Measurements from ENCODE around the gene SS18L1. TPM values are rescaled to one million over a fixed set of nuclear protein-coding genes. Genes with fewer than 3 reads are reported as not detected.
A peak's percentile ranks its signal among the peaks of the same experiment; 100 is the strongest.
"Not testable (repeated sequence)": the region's sequence is repeated elsewhere in the genome, so short reads cannot be mapped to it uniquely, and the experiment has no call there.

SS18L1 gene, protein sequence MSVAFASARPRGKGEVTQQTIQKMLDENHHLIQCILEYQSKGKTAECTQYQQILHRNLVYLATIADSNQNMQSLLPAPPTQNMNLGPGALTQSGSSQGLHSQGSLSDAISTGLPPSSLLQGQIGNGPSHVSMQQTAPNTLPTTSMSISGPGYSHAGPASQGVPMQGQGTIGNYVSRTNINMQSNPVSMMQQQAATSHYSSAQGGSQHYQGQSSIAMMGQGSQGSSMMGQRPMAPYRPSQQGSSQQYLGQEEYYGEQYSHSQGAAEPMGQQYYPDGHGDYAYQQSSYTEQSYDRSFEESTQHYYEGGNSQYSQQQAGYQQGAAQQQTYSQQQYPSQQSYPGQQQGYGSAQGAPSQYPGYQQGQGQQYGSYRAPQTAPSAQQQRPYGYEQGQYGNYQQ
- 1 to 10 TPM; 7.6 to 7.7 TPM for total RNA-seq
- long read RNA-seq, full-length matches to known transcripts, result 1 of 3 reads
- long read RNA-seq, partial matches to known transcripts, result 1 of 3 reads
- long read RNA-seq, other reads (novel, unspliced or antisense), result 1 of 3 reads

DNA sequence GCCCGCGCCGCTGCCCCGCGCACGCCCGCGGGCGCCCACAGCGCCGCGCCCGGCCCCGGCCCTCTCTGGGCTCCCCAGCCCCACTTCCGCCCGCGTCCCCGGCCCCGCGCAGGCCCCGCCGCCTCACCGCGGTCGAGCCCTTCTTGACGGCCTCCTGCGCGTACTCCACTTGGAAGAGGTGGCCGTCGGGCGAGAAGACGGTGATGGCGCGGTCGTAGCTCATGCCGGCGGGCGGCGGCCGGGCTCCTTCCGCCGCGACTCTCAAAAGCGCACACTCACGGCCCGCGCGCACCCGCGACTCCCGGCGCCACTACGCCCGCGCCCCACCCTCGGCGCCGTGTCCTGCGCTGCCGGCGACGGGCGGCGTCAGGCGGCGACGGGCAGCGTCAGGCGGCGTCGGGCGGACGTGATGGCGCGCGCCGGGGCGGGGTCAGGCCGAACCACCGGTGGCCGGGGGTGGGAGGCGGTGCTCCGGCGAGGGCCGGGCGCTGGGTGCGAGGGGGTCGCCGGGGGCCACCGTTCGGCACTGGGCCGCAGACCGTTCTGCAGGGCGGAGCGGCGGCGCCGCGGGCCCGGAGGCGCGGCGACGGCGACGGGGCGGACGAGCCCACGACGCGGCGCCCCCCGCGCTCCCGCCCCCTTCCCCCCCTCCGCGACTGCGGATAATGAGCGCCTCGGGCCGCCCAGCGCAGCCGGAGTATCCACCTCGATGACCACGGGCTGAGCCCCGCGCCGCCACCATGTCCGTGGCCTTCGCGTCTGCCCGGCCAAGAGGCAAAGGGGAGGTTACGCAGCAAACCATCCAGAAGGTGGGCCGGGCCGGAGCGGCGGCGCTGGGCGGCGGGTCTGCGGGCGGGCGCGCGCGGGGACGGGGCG is at the start of gene SS18L1, which contains the start of gene PSMA7:
SS18L1 (plus strand) TSS at position 689 of the 876 bp plus-strand sequence; CDS start at position 741, 52 bp downstream.
PSMA7 (minus strand) TSS at position 314 of the 876 bp plus-strand sequence; CDS start at position 223, 91 bp downstream.
- DNase-seq (peak; percentile 89), ATAC-seq (peak; percentile 90 to 94)
- intact Hi-C loops (cut with DNase I), result no loop called here

DNA sequence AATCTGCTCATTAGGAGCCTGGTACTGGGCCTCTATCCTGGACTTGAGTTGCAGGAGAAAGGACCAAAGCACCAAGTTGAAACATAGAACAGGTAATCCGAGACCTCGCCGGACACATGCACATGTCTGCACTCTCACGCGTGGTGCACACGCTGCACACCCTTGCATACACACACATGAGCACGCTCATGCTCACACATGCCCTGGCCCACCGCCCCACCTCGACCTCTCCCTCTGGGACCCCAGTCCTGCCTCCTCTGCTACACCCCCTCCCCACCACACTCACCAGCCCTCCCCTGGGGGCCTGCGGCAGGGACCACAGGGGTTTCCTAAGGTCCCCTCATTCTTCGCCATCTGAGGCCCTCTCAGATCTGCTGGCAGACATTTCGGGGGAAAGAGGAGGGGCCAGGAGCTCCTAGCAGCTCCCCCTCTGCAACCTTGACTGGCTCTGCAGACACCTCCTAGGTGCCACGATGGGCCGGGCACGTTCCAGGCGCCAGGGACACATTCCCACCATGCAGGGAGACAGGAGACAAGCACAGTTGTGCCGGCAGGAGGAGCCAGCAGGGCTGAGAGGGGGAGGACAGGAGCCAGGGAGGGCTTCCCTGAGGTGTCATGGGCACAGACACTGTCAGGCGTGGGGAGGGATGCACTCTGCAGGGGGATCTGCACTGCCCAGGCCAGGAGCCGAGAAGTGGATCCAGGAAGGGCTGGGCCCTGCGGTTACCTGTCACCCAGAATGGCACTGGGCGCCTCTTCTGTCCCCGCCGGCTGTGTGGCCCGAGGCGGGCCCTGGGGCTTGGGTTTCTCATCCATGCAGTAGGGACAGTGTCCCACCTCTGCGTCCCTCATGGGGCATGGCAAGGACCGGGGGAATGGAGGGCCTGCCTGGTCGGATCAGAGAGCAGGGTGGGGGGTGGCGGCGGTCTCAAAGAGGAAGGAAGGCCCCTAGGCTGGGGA is 46.9 kb upstream of the SS18L1 start:
- intact Hi-C loops (cut with DNase I), result no loop called here
- no peak for ATAC-seq
- DNase-seq, result no peak

DNA sequence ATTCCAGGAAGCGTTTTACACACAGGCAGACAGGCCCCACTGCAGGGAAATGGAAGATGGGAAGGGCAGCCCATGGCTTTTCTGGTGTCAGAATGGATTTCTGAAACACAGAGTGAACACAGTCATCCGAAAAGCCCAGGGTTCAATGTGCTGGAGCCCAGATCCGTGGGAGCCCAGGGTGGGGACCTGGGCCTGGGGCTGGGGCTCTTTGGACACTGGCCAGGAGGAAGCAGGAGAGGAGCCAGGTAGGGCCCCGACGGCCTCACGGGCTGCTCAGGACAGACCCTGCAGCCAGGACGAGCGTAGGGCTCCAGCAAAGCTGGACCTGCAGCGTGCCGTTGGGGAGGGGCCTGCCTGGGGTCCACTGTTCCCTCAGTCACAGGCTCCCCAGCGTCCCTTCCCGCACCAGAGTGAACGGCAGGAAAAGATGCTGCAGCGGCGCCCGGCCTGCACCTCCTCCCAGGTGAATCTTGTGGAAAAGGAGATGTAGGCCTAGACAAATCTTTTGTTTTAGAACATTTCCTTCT is 45.6 kb upstream of the SS18L1 start:
- intact Hi-C loops (cut with DNase I), result no loop called here
- ATAC-seq (no peak), DNase-seq (no peak)

DNA sequence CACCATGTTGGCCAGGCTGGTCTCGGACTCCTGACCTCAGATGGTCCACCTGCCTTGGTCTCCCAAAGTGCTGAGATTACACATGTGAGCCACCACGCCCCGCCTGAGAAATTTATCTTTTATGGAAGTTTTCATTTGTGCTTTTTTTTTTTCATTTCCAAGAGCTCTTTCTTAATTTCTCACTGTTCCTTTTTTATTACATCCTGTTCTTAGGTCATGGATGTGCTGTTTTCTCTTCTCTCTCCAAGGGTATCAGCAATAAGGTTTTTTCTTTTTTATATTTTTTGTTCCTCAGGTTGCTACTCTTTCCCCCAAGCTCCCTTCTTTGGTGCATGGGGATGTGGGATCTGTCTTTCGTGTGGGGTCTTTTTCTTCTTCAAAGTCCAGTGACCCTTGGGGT is 42.5 kb upstream of the SS18L1 start:
- intact Hi-C loops (cut with DNase I), result no loop called here
- ATAC-seq (no peak), DNase-seq (no peak)

DNA sequence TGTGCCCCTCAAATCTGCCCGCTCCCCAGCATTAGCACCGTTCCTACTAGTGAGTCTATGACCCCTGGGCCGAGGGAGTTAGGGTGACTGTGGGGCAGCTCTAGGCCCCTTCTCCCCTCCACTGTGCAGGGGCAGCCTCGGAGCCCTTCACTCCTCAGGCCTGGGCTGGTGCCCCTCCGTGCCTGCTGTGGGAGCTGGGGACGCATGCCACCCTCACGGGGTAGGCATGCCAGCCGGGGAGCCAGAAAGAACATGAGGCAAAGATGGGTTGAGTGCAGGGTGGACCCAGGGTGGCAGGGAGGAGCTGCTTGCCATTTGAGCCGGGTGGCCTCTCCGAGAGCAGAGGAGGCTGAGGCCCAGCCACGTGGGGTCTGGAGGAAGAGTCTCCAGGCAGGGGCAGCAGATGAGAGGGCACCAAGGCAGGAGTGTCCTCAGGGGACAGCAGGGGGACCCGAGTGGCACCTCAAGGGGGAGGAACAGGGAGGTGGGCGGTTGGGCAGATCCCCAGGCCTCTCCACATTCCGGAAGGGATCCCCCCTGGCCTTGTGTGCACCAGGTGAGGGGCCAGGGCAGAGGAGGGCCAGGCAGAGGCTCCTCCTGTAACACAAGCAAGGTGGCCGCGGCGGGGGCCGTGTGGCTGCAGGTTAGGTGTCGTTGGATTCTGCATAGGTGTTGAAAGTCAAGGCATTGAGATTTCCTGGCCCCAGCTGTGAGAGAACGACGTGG is 39.9 kb upstream of the SS18L1 start:
- intact Hi-C loops (cut with DNase I), result no loop called here
- DNase-seq, result no peak
- no peak for ATAC-seq

DNA sequence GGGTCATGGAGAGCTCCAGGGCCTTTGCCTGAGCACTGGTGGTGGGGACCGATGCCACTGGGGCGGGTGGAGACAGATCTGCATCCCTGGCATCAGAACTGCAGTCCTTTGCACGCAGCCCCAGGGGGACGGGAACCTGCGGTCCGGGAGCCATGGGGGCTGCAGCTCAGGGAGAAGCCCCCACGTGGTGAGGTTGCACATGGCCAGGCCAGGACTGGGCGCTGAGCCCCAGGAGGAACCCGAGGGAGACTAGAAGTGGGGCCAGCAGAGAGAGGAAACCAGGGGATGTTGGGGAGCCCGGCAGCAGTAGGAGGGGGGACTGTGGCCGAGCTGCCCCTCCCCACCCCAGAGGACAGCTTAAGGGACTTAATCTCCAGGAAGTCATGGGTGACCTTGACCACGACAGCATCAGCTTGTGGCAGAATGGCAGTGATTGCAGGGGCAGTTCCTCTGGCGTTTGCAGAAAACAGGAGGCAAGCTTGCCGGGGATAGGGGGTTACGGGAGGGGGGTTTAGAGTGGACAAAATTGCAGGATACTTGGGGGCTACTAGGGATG is 39.3 kb upstream of the SS18L1 start:
- ATAC-seq (no peak), DNase-seq (no peak)
- intact Hi-C loops (cut with DNase I), result no loop called here

DNA sequence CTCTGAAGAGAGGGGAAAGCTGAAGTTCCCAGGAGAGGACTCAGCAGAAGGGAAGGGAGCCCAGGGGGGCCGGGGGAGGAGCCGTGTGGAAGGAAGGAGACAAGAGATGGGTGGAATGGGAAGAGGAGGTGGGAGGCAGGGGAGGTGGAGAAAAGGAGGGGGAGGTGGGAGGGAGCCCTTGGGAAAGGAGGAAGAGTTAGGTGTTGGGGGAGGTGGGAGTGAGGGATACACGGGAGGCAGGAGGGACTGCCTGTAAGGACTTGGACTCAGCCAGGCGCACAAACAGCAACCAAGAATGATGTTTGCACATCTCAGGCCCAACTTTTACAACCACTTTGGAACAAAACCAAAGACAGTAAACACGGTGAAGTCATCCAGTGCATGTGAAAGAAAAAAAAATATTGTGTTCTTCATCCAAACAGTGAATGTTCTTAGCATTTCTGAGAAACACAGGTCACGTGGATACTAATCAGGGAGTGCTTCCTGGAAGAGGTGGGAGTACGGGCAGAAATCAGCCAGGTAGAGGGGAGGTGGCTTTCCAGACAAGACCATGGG is 38.7 kb upstream of the SS18L1 start:
- intact Hi-C loops (cut with DNase I), result no loop called here
- ATAC-seq (peak in 1 of 2 donors; percentile 22), DNase-seq (no peak)

DNA sequence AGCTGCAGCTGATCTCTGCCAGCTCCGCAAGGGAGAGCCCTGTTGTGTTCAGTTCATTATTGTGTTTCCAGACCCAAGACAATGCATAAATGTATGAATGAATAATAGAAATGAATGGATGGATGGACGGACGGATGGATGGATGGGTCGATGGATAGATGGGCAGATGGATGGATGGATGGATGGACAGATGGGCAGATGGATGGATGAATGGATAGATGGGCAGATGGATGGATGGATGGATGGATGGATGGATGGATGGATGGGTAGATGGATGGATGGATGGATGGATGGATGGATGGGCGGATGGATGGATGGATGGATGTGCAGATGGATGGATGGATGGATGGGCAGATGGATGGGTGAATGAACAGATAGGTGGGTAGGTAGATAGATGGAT is 38.0 kb upstream of the SS18L1 start:
- DNase-seq (no peak), ATAC-seq (no peak)
- intact Hi-C loops (cut with DNase I), result no loop called here

DNA sequence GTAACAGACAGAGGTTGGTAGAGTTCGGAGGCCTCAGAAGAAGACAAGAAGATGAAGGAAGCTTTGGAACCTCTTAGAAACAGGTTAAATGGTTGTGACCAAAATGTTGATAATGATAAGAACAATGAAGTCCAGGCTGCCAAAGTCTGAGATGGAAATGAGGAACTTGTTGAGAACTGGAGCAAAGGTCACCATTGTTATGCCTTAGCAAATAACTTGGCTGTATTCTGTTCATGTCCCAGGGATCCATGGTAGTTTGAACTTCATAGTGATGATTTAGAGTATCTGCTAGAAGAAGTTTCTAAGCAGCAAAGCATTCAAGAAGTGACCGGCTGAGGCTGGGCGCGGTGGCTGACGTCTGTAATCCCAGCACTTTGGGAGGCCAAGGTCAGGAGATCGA is 32.4 kb upstream of the SS18L1 start:
- no peak for DNase-seq
- ATAC-seq, result no peak
- intact Hi-C loops (cut with DNase I), result no loop called here

DNA sequence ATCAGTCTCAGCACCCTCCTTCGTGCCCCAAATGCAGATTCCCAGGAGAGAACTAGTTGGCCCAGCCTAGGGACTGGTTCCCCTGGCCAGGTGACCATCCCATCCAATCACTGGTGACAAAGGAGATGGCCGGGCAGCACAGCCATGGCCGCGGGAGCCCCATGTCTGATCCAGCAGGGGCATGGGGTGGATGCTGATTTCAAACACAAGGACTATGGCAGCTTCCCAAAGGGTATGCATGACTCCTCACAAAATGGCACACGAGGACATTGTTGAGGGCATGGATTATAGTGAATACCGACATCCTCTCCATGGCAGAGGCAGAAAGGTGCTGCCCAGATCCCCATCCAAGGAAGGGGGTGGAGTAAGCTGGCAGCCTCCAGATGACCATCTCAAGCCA is 31.2 kb upstream of the SS18L1 start:
- DNase-seq (no peak), ATAC-seq (no peak)
- intact Hi-C loops (cut with DNase I), result no loop called here

DNA sequence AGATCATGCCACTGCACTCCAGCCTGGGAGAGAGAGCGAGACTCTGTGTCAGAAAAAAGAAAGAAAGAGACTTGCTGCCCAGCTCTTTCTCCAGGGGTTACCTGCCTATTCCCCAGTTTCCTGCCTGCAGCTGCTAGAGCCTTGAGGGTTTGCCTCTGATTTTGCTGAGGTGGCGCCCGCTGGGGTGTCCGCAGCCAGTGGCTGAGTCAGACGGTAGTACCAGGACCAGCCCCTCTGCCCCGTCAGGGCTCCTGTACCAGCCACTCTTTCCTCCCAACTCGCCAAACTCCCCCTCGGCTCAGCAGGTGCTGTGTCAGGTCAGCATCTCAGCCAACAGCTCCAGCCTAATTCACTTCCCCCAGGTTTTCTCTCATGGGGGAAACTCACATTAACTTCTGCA is 28.7 kb upstream of the SS18L1 start:
- no peak for DNase-seq
- intact Hi-C loops (cut with DNase I), result no loop called here
- no peak for ATAC-seq

DNA sequence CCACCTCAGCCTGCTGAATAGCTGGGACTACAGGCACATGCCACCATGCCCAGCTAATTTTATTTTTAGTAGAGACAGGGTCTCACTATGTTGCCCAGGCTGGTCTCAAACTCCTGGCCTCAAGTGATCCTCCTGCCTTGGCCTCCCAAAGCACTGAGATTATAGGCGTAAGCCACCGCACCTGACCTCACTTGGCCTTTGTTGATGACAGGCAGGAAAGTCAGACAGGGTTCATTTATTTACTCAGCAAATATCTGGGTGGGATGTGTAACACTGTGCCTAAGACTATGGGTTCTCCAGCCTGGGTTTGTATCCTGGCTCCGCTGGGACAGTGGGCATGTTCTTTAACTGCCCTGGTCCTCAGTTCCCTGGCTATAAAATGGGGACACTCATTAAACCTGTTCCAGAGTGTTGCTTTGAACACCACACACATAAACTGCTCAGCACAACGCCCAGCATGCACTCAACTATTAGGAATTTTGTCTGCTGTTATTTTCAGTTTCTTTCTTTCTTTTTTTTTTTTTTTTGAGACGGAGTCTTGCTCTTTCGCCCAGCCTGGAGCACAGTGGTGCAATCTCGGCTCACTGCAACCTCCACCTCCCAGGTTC is 27.7 kb upstream of the SS18L1 start:
- ATAC-seq; intact Hi-C loops (cut with DNase I); DNase-seq: not testable (repeated sequence)

DNA sequence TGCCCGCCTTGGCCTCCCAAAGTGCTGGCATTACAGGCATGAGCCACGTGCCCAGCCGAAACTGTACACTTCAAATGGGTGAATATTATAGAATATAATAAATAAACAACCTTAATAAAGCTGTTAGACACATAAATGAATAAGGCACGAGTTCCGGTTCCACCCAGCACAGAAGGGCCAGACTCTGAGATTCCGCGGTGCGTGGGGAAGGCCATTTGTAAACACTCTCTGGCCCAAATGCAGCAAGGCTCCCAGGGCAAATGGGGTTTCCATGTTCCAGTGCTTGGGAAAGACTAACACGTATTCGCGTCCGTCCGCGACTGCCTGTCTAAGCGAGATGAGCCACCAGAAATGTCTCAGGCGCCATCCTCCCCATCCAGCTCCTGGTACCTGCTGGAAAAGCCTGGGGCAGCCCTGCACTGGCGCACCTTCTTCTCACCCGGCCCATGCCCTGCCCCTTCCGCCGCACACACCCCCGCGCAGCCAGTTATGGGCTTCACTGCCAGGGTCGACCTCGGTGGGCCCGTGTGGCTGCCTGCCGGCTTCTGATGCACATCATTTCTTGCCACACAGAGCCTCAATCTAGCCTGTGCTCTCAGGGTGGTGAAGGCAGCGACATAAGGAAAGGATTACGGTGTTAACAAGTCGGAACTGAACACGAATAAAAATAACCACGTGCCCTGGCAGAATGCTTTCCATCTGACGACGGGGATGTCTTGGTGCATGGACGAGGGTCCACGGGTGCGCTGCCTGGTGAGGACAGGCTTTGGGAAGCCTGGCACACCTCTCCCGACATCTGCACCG is 26.8 kb upstream of the SS18L1 start:
- ATAC-seq (no peak), DNase-seq (no peak)
- intact Hi-C loops (cut with DNase I), result no loop called here

DNA sequence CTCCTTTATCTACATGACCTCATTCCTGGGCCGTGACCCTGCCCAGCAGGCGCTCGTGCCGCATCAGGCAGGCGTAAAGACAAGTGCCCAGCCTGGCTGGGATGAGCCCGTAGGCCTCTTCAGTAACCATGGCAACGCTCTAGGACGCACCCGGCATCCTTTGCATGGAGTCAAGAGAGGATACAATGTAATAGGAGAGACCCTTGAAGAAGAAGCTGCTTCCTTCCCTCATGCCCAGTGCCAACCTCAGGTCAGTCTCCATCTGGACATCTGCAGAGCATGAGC is 26.3 kb upstream of the SS18L1 start:
- ATAC-seq (no peak), DNase-seq (no peak)
- intact Hi-C loops (cut with DNase I), result no loop called here

DNA sequence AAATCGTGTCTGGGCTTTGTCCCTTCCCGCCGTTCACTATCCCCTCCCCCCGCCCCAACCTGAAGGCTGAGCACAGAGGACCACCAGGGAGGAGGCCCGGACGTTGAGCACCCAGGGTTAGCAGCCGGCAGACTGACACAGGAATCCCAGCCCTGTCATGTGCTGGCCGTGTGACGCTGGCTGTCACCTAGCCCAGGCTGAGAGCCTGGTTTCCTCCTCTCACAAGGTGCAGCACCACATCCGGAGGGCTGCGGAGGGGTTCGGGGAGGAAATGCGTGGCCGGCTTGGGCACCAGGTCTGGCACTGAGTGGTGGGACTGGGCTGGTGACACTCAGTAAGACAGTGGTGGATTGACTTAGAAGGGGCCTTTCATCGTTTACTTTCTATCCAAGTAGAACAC is 25.9 kb upstream of the SS18L1 start:
- ATAC-seq, result no peak

More for the DNA sequence above, 25.9 kb upstream of the SS18L1 start:
- peak; percentile 60 for DNase-seq
- intact Hi-C loops (cut with DNase I), result no loop called here

Data from left cardiac atrium (tissue), 4 donors.